ENCODE results near the gene PEPD.

PEPD gene

GRCh38 chr19:33392341-33393285 is 129.0 kb downstream of the PEPD start:
- DNase-seq: no peak

GRCh38 chr19:33391631-33392249 is 129.9 kb downstream of the PEPD start:
- DNase-seq: no peak

- no peak for DNase-seq
These were observed 130.5 kb downstream of the PEPD start for GRCh38 chr19:33390908-33391630.

- DNase-seq: no peak
These were observed 131.3 kb downstream of the PEPD start for GRCh38 chr19:33390101-33390907.

- no peak for DNase-seq
These were observed 132.0 kb downstream of the PEPD start for GRCh38 chr19:33389421-33390100.

GRCh38 chr19:33388725-33389420 is 132.7 kb downstream of the PEPD start:
- DNase-seq: no peak

GRCh38 chr19:33388231-33388724 is 133.3 kb downstream of the PEPD start:
- DNase-seq: no peak

GRCh38 chr19:33387351-33388230 is 134.0 kb downstream of the PEPD start:
- DNase-seq: no peak

- DNase-seq: no peak
These were observed 135.2 kb downstream of the PEPD start for GRCh38 chr19:33386361-33386858.

- no peak for DNase-seq
These were observed 135.6 kb downstream of the PEPD start for GRCh38 chr19:33385956-33386355.

GRCh38 chr19:33384983-33385382 is 136.6 kb downstream of the PEPD start:
- no peak for DNase-seq

GRCh38 chr19:33383720-33384292 is 137.8 kb downstream of the PEPD start:
- DNase-seq: no peak

- DNase-seq: no peak
These were observed 138.6 kb downstream of the PEPD start for GRCh38 chr19:33382982-33383381.

- DNase-seq: no peak
These were observed 139.6 kb downstream of the PEPD start for GRCh38 chr19:33382006-33382405.

- no peak for DNase-seq
These were observed 140.5 kb downstream of the PEPD start for GRCh38 chr19:33381101-33381500.

GRCh38 chr19:33379151-33379829 is 142.3 kb downstream of the PEPD start:
- no peak for DNase-seq

GRCh38 chr19:33377586-33378475 is 143.8 kb downstream of the PEPD start:
- DNase-seq: no peak

Data from GOT3 (cell line).